Measurements from ENCODE around the gene MFSD2B. TPM values are rescaled to one million over a fixed set of nuclear protein-coding genes. Genes with fewer than 3 reads are reported as not detected.

Gene MFSD2B
- total and polyA plus RNA-seq, 9 donors = 0.02 to 0.47 (median 0.11) TPM; not detected in 5

DNA sequence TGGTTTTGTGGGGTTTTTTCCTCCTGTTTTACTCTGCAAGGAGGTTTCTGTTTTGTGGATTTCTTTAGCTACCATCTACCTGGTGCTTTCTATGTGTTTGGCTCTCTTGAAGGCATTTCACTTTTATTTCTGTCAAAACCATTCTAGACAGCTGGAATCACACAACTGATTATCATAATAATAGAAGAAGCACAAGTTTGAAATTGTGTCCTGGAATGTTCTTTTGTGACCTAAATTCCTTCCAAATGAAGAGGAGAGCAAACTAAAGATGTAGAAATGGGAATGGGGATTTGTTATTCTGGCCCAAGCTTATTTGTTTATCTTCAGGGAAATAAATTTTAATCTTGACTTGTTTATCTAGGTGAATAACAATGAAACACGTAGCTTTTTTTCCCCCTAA is 17.0 kb upstream of the MFSD2B start:
- H3K36me3 ChIP-seq = no peaks in the 10 kb centered on the region
- 30 to 40% (median 31%) methylated on average over 1 of the region's 1 CpG for WGBS, 3 donors
- no peak for DNase-seq
- intact Hi-C loops (cut with DNase I) = no loop called here
- no peaks in the 10 kb centered on the region for H3K9me3 ChIP-seq
- TF ChIP-seq CTCF (IDR thresholded peaks at IDR 0.05) (no peak), EP300 (IDR thresholded peaks at IDR 0.05) (no peak), POLR2A (IDR thresholded peaks at IDR 0.05) (no peak)
- H3K27ac ChIP-seq = no peak overlapping the region
- H3K4me1 ChIP-seq (ENCODE audit: insufficient read depth) = no peaks in the 10 kb centered on the region
- H3K27me3 ChIP-seq = no peaks in the 10 kb centered on the region
- no peak overlapping the region for H3K4me3 ChIP-seq

DNA sequence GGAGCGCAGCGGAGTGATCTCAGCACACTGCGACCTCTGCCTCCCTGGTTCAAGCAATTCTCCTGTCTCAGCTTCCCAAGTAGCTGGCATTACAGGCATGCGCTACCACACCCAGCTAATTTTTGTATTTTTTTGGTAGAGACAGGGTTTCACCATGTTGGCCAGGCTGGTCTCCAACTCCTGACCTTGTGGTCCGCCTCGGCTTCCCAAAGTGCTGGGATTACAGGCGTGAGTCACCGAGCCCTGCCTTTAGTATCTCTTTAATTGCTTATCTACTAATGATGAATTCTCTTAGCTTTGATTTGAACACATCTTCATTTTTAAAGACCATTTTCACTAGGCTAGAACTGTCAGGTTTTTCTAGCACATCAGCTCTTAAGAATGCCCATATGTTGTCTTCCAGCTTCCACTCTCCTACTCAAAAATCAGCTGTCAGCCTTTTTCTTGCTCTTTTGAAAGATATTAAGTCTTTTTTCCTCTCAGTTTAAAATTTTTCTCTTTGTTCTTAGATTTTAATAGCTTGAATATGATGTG is 16.1 kb upstream of the MFSD2B start:
- Histone ChIP-seq H3K9me3 (no peaks in the 10 kb centered on the region), H3K27me3 (no peaks in the 10 kb centered on the region), H3K4me1 (ENCODE audit: insufficient read depth) (no peaks in the 10 kb centered on the region), H3K27ac (no peak overlapping the region), H3K4me3 (no peak overlapping the region), H3K36me3 (no peaks in the 10 kb centered on the region)
- intact Hi-C loops (cut with DNase I) = no loop called here
- 88 to 93% (median 89%) methylated on average over 8 of the region's 8 CpGs for WGBS, 3 donors
- no peak for DNase-seq
- no peak for TF ChIP-seq CTCF (IDR thresholded peaks at IDR 0.05)
- TF ChIP-seq POLR2A (IDR thresholded peaks at IDR 0.05) = no peak
- TF ChIP-seq EP300 (IDR thresholded peaks at IDR 0.05) = no peak

- Histone ChIP-seq H3K4me1 (ENCODE audit: insufficient read depth) (no peaks in the 10 kb centered on the region), H3K27ac (no peak overlapping the region), H3K9me3 (no peaks in the 10 kb centered on the region), H3K27me3 (no peaks in the 10 kb centered on the region), H3K4me3 (no peak overlapping the region), H3K36me3 (no peaks in the 10 kb centered on the region)
- no peak for DNase-seq
- WGBS, 3 donors = 41 to 50% (median 43%) methylated on average over 1 of the region's 1 CpG
- TF ChIP-seq EP300 (IDR thresholded peaks at IDR 0.05) (no peak), POLR2A (IDR thresholded peaks at IDR 0.05) (no peak), CTCF (IDR thresholded peaks at IDR 0.05) (no peak)
- intact Hi-C loops (cut with DNase I) = no loop called here
Measured at GRCh38 chr2:23994567-23994966, 15.3 kb upstream of the MFSD2B start.

DNA sequence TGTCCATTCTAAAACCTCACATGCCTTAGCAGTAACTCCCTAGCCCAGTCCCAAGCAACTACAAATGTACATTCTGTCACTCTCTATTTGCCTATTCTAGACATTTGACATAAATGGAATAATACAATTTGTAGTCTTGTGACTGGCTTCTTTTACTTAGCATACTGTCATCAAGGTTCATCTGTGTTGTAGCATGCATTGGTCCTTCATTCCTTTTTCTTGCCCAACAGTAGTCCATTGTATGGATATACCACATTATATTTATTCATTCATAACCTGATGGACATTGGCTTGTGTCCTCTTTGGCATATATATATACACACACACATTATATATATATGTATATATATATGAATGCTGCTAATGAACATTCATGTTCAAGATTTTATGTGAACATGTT is 2.2 kb upstream of the MFSD2B start:
- Histone ChIP-seq H3K36me3 (no peaks in the 10 kb centered on the region), H3K9me3 (no peaks in the 10 kb centered on the region), H3K27me3 (no peaks in the 10 kb centered on the region), H3K4me1 (ENCODE audit: insufficient read depth) (peaks cover 3% of the 10 kb centered on the region), H3K4me3 (no peak overlapping the region), H3K27ac (no peak overlapping the region)
- TF ChIP-seq CTCF (IDR thresholded peaks at IDR 0.05) = no peak
- TF ChIP-seq EP300 (IDR thresholded peaks at IDR 0.05) = no peak
- TF ChIP-seq POLR2A (IDR thresholded peaks at IDR 0.05) = no peak
- intact Hi-C loops (cut with DNase I) = no loop called here
- no peak for DNase-seq
